Fibroblast of lung (primary cell): ENCODE data around the gene CTRL. TPM values are rescaled to one million over a fixed set of nuclear protein-coding genes. Genes with fewer than 3 reads are reported as not detected.

Source experiments
- DNase-seq, 2 donors: peaks; one replicate each; pipeline versions ENCODE4 v3.0.0 to v3.0.0-alpha.2; 2010; ENCODE audit warnings: low read depth in 2 of 2
- H2AFZ ChIP-seq: 2 replicates; pipeline ENCODE4 v1.5.1; 2012; ENCODE audit warnings: low read length, control low read depth, inconsistent platforms
- H3K27ac ChIP-seq: 2 replicates; pipeline ENCODE4 v1.5.1; 2011; ENCODE audit warnings: low read length, control low read depth; ENCODE audit not compliant: insufficient read depth
- H3K27me3 ChIP-seq: 2 replicates; pipeline ENCODE4 v1.5.1; 2011; ENCODE audit warnings: mild to moderate bottlenecking, low read length; ENCODE audit not compliant: control insufficient read depth, insufficient read depth
- H3K36me3 ChIP-seq: 2 replicates; pipeline ENCODE4 v1.5.1; 2011; ENCODE audit warnings: low read length; ENCODE audit not compliant: control insufficient read depth, insufficient read depth
- H3K4me1 ChIP-seq: 2 replicates; pipeline ENCODE4 v1.5.1; 2011; ENCODE audit warnings: low read length; ENCODE audit not compliant: control insufficient read depth, insufficient read depth; ENCODE audit errors: extremely low read depth
- H3K4me2 ChIP-seq: 2 replicates; pipeline ENCODE4 v1.5.1; 2011; ENCODE audit warnings: low read length, control low read depth; ENCODE audit not compliant: insufficient read depth; ENCODE audit errors: extremely low read depth
- H3K4me3 ChIP-seq, 4 experiments: fragments of 200-600 bp in 1 of 4; sonication (generic) in 1 of 4; replicated peaks in 1 of 4; 2 replicates each; pipeline ENCODE4 v1.5.1; 2011 to 2016; ENCODE audit warnings: low read length in 4 of 4, low read depth in 3 of 4, mild to moderate bottlenecking in 3 of 4, control low read depth in 2 of 4, inconsistent platforms in 1 of 4, mixed read lengths in 1 of 4; ENCODE audit not compliant: insufficient read depth in 1 of 4; ENCODE audit errors: control extremely low read depth in 1 of 4
- H3K79me2 ChIP-seq: 2 replicates; pipeline ENCODE4 v1.5.1; 2012; ENCODE audit warnings: mild to moderate bottlenecking, low read length, inconsistent platforms; ENCODE audit not compliant: control insufficient read depth, insufficient read depth
- H3K9ac ChIP-seq: 2 replicates; pipeline ENCODE4 v1.5.1; 2011; ENCODE audit warnings: mild to moderate bottlenecking, low read length, control low read depth; ENCODE audit not compliant: insufficient read depth
- H3K9me3 ChIP-seq: 2 replicates; pipeline ENCODE4 v1.5.1; 2012; ENCODE audit warnings: low read depth, low read length; ENCODE audit not compliant: control insufficient read depth, insufficient read depth
- H4K20me1 ChIP-seq: 2 replicates; pipeline ENCODE4 v1.5.1; 2011; ENCODE audit warnings: low read length; ENCODE audit not compliant: control insufficient read depth, insufficient read depth; ENCODE audit errors: extremely low read depth
- CTCF ChIP-seq, 2 donors: IDR thresholded peaks in 1 of 2; conservative IDR thresholded peaks in 1 of 2; 1 replicate in 1 of 2; 2 replicates in 1 of 2; pipeline ENCODE4 v1.5.1; 2011 to 2012; ENCODE audit warnings: low read length in 2 of 2, control low read depth in 1 of 2, inconsistent platforms in 1 of 2, low read depth in 1 of 2, mild to moderate bottlenecking in 1 of 2
- EZH2 ChIP-seq: IDR thresholded peaks from 2 replicates; pipeline ENCODE4 v1.5.1; 2012; ENCODE audit warnings: low read length, control low read depth, mild to moderate bottlenecking; ENCODE audit errors: missing control alignments
- polyA plus RNA-seq, 2 donors: library from polyadenylated mRNA; depleted of rRNA in 1 of 2; stranded (reverse) in 1 of 2; unstranded in 1 of 2; fragments of >200 nt; gene quantifications; 2 replicates each; pipeline ENCODE4 v1.2.1, GENCODE V29; 2011 to 2012; ENCODE audit warnings: missing spikeins in 1 of 2
- total RNA-seq: library from RNA; depleted of rRNA; stranded (reverse); fragments of >200 nt; gene quantifications from 2 replicates; pipeline ENCODE4 v1.2.1, GENCODE V29; 2014

CTRL gene
- total and polyA plus RNA-seq, 2 donors (not counting 1 experiment from before 2014, with no cell fraction given): 0.14 to 0.33 TPM

DNA sequence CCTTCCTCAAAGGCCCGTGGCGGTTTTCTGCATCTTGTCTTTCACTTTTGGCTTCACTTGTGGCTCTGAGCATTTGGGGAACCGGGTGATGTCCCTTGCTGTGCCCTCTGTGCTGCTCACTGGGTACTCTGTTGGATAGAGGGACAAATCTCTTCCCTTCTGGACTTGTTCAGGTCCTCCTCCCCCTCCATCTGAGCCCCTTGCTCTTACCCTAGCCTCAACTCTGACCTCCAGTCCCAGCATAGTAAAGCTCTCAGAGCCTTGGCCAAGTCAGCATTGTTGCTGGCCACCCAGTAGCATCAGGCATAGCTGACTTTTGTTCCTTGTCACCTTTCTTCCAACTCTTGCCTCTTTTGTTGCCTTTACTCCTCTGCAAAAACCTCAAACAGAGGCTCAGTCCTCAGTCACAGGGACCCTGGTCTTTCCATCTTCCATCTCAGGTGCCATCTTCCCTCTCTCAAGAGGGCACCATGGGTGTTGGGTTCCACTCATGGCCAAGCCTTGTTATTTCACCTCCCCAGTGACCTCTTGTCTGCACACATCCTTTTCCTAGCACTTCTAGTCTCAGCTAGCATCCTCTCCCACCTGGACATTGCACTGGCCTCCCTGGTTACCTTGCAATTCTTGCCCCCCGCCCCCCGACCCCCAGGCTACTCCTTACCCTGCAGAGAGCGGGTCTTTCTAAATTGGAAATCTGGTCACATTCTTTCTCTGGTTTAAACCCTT is 5.4 kb upstream of the CTRL start:
- TF ChIP-seq EZH2 (no peak), CTCF (conservative IDR thresholded peaks at IDR 0.05 in 1 of 2, IDR thresholded peaks at IDR 0.05 in 1 of 2; ENCODE audit: low read depth in 1 of 2, low read length in 2 of 2) (no peak)
- no peak for DNase-seq
- peak overlapping the region; percentile 77 for H3K9ac ChIP-seq

GRCh38 chr16:67936124-67936879 is 4.6 kb upstream of the CTRL start, which contains the start of gene PSMB10:
Gene PSMB10, minus strand, starts transcription at chr16:67936850. Its CDS starts 101 bp downstream, at chr16:67936749.
- Histone ChIP-seq H3K27ac (peak within 1 kb of the TSS; percentile 88), H3K9me3 (no peaks in the 10 kb centered on the region), H3K27me3 (no peaks in the 10 kb centered on the region), H4K20me1 (no peaks in the 10 kb centered on the region), H3K36me3 (peaks cover 17% of the 10 kb centered on the region), H3K4me2 (peak within 1 kb of the TSS; percentile 94), H2AFZ (peak within 1 kb of the TSS; percentile 49), H3K79me2 (peaks cover 5% of the 10 kb centered on the region), H3K9ac (peak within 1 kb of the TSS; percentile 77), H3K4me3 (peak within 1 kb of the TSS; percentile 67 to 95 (median 74)), H3K4me1 (peaks cover 14% of the 10 kb centered on the region)
- DNase-seq: peak; percentile 64 to 73
- no peak for TF ChIP-seq EZH2

More for the DNA sequence above, 5.4 kb upstream of the CTRL start:
- peak overlapping the region; percentile 49 for H2AFZ ChIP-seq
- H3K9me3 ChIP-seq: no peaks in the 10 kb centered on the region
- peak overlapping the region; percentile 88 for H3K27ac ChIP-seq
- peaks cover 14% of the 10 kb centered on the region for H3K4me1 ChIP-seq
- peaks cover 5% of the 10 kb centered on the region for H3K79me2 ChIP-seq
- H3K27me3 ChIP-seq: no peaks in the 10 kb centered on the region
- H3K36me3 ChIP-seq: peaks cover 20% of the 10 kb centered on the region
- no peaks in the 10 kb centered on the region for H4K20me1 ChIP-seq
- peak overlapping the region; percentile 67 to 95 (median 74) for H3K4me3 ChIP-seq
- peak overlapping the region; percentile 94 for H3K4me2 ChIP-seq

GRCh38 chr16:67935402-67936123 is 3.9 kb upstream of the CTRL start:
- H4K20me1 ChIP-seq: no peaks in the 10 kb centered on the region
- peak overlapping the region; percentile 94 for H3K4me2 ChIP-seq
- peak overlapping the region; percentile 67 to 95 (median 74) for H3K4me3 ChIP-seq
- peaks cover 15% of the 10 kb centered on the region for H3K36me3 ChIP-seq
- H3K27me3 ChIP-seq: no peaks in the 10 kb centered on the region
- H3K9ac ChIP-seq: peak overlapping the region; percentile 77
- H3K4me1 ChIP-seq: peaks cover 14% of the 10 kb centered on the region
- peak; percentile 89 to 92 for DNase-seq
- H3K79me2 ChIP-seq: peaks cover 5% of the 10 kb centered on the region
- peak overlapping the region; percentile 88 for H3K27ac ChIP-seq
- no peak for TF ChIP-seq EZH2
- no peak for TF ChIP-seq CTCF (conservative IDR thresholded peaks at IDR 0.05 in 1 of 2, IDR thresholded peaks at IDR 0.05 in 1 of 2; ENCODE audit: low read depth in 1 of 2, low read length in 2 of 2)
- H2AFZ ChIP-seq: peak overlapping the region; percentile 44
- H3K9me3 ChIP-seq: no peaks in the 10 kb centered on the region
